HG03571 (cell line): ENCODE measurements around the gene IL1B.
"Not testable (repeated sequence)": the region's sequence is repeated elsewhere in the genome, so short reads cannot be mapped to it uniquely, and the experiment has no call there.

Source experiments
- ATAC-seq: cut with Tn5 transposase; IDR thresholded peaks from one replicate; pipeline ENCODE4 v1.9.1; 2021; ENCODE audit not compliant: unreplicated experiment

IL1B gene

DNA sequence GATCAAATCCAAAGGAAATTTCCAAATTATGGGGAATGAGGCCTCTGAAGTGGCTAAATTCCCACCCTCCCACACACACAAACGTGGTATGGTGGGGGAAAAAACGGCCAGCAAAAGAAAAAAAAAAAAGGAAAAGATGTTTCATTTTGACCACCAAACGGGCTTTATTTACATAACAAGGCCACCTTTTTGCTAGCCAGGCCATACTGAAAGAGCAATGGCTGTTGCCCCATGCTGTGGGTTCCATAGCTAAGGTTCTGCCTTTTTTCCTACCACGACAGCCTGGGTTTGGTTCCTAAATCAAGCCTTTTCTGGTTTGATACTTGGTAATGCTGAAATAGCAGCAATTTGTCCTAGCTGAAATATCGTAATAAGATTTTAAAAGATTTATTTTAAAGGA is 14.0 kb upstream of the IL1B start:
- ATAC-seq = no peak

DNA sequence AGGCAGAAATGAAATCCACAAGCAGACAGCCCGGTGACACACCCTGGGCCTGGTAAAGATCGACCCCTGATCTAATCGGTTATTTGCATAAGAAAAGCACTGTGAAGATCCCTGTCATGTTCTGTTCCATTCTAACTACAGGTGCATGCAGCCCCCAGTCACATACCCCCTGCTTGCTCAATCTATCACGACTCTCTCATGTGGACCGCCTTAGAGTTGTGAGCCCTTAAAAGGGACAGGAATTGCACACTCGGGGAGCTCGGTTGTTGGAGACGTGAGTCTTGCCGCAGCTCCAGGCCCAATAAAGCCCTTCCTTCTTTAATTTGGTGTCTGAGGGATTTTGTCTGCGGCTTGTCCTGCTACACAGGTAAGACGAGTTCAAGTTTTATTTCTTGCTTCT is 13.4 kb upstream of the IL1B start:
- no peak for ATAC-seq

DNA sequence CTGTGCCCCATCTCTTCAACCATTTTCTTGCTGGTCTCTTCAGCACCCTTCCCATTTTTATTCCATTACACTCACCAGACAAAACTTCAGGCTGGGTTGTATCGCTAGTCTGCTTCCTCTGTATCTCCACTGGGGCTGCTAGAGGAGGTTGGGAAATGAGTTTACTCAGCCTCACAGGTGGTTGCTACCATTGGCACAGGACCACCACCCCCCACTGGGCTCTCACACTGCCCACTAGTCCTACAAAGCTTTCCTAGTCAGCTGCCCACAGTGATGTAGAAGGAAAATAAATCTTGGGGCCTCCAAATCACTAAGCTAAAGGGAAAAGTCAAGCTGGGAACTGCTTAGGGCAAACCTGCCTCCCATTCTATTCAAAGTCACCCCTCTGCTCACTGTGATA is 12.3 kb upstream of the IL1B start:
- ATAC-seq = no peak

GRCh38 chr2:112846031-112846430 is 9.5 kb upstream of the IL1B start:
- ATAC-seq = no peak

DNA sequence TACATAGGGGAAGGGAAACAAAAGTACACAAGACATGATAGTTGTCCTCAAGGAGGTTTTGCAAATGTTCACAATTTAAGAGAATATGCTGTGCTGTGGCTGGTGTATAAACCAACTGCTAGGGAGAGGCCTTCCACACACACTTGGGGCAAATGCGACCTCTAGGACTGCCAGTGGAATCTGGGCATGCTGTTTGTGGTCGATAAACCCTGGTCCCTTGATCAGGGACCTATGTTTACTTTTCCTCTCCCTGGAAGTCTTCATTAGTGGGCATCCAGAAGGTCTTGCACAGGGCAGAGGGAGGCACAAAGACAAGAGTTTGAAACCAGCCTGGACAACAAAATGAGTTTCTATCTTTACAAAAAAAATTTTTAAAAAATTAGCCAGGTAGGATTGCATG is 7.3 kb upstream of the IL1B start:
- no peak for ATAC-seq

DNA sequence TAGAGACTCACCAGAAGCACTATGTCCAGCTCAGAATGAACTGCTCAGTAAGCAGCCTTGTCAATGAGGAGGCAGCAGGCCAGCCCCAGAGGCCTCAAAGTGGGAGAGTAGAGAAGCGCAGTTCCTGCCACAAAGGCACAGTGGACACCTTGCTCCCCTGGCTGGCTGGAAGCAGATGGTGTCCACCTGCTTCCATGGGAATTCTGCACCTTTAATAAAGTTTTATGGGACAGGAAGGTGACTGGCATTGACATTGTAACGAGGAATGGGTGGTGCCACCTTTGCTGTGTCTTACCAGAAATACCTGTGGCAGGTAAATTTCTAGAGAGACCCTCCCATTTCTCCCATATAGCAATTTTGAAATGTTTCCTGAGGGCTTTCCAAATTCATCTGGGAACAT is 6.7 kb upstream of the IL1B start:
- no peak for ATAC-seq

DNA sequence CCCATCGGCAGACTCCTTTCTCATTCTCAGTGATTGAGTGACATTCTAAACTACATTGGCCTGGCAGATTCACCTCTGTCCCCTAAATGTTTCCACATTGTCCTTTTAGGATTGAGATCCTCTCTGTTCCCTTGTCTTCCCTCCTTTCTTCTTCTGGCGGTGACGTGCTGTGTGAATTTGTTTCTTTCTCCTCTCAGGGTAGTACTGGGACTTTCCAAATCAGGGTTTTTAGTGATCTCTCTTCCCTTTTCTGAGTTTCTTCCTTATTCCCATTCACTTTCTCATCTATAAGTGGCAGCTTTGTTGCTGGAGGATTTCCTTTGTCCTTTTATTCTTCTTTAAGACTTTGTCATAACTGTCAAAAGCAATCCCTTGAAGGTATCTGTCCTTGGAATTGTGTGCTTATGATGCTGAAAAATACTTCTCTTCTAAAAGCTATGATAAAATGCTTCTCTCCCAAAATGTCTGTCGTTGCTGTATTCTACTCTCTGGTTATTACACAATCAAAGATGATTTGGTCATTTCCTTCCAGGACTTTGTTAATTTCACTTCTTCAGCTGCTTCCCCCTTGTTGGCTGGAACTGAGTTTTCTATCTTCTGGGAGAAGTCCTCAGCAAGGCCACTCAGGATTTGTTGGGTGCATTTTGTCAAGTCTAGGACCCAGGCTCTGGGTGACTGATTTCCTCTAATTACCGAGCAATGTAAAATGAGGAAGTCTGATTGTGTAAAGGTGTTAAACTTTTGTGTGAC is 4.9 kb upstream of the IL1B start:
- ATAC-seq = no peak

DNA sequence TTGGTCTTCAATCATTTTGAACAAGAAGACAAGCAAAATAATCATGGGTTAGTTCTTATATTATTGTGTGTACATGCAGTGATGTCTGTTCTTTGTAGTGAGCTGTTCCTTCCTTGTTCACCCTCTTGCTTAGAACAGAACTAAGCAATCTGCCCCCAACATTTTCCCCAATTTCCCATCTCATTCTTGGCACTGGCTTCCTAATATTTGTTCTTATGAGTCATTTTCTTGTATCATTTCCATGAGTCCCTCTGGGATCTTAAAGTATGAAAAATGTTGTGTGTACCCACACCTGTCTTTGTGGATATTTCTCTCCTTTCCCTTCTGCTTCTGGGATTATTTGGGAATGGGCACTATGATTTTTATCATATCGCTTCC is 3.5 kb upstream of the IL1B start:
- ATAC-seq = no peak

- ATAC-seq = no peak
These were observed 3.0 kb upstream of the IL1B start for GRCh38 chr2:112839407-112840067.

DNA sequence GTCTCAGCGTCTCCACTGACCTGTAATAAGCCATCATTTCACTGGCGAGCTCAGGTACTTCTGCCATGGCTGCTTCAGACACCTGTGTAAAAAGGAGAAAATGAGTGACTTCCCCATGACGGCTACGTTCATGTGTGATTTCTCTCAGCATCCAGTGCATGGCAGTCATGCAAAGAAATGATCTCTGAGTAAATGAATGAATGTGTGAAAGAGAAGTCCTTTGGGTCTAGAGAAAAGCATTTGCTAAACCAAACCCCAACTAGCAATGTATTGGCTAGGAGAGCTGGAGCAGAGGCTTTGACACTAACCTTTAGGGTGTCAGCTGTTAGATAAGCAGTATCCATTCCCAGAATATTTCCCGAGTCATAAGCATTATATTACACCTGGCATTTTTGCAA is 417 bp downstream of the IL1B start:
- no peak for ATAC-seq

DNA sequence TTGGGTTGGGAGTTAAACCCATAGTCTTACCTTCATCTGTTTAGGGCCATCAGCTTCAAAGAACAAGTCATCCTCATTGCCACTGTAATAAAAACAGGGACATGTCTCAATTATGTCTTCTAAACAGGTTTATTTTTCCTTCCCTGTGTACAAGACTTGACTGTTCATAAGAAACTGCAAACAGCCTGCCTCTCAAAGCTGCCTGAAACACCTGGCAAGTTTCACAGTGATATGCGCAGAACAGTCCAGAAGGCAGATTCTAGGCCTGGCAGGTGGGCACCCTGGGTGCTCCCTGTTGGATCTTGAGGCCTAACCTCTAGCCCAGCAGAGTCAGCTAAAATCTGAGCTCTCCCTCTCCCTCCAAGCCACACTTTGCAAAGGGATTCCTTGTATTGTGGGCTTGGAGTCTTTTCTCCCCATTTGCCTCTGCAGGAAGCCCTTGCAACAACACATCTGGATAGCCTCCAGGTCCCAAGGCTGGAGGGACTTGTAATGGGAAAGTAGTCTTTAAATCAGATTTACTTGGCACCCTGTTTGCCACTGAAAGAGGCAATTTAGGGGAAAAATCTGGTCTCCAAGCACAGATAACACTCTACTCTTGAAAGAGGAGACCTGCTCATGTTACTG is 930 bp downstream of the IL1B start:
- no peak for ATAC-seq

- no peak for ATAC-seq
These were observed 1.5 kb downstream of the IL1B start for GRCh38 chr2:112835061-112835501.

GRCh38 chr2:112834396-112835037 is 2.1 kb downstream of the IL1B start:
- no peak for ATAC-seq

- ATAC-seq = no peak
These were observed 2.6 kb downstream of the IL1B start for GRCh38 chr2:112833976-112834375.

DNA sequence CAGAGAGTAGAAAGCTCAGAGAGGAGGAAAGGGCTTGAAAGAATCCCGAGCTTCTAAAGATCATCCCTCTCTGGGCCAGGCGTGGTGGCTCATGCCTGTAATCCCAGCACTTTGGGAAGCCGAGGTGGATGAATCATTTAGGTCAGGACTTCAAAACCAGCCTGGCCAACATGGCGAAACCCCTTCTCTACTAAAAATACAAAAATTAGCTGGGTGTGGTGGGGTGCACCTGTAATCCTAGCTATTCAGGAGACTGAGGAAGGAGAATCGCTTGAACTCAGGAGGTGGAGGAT is 3.0 kb downstream of the IL1B start:
- not testable (repeated sequence) for ATAC-seq

DNA sequence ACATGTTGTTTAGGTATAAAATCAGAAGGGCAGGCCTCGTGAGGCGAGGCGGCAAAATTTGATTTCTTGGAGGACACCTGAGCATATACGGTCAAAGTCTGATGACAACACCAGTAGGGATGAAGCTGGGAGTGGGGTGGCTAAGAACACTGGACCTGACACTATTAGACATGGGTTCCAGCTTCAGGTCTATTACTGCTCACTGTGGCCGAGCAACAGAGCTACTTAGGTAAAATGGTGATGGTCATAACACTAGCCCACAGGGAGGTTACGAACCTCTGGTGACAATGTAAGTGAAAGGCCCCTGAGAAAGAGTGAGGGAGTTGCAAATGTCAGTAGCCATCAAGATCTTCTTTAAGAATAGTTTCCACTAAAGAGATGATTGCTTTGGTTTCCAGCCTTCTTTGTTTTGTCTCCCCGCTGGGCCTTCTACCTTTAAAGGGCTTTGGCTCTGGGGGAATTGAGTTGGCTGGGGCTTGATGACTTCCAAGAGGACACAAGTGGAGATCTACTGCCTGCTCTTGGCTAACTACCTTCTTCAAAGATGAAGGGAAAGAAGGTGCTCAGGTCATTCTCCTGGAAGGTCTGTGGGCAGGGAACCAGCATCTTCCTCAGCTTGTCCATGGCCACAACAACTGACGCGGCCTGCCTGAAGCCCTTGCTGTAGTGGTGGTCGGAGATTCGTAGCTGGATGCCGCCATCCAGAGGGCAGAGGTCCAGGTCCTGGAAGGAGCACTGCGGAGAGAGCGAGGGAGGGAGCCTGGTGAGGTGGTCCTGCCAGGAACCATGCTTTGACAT is 3.5 kb downstream of the IL1B start:
- no peak for ATAC-seq

- no peak for ATAC-seq
These were observed 4.4 kb downstream of the IL1B start for GRCh38 chr2:112831946-112832840.

- no peak for ATAC-seq
These were observed 5.1 kb downstream of the IL1B start for GRCh38 chr2:112831513-112831845.

- no peak for ATAC-seq
These were observed 5.7 kb downstream of the IL1B start for GRCh38 chr2:112830682-112831512.
